IPS DF 4.7 (cell line): Measurements from ENCODE around the gene ANGPT4.
A peak's percentile ranks its signal among the peaks of the same experiment; 100 is the strongest.
"Not testable (repeated sequence)": the region's sequence is repeated elsewhere in the genome, so short reads cannot be mapped to it uniquely, and the experiment has no call there.

Experiments used
- DNase-seq: peaks from one replicate; pipeline ENCODE4 v3.0.0-alpha.2; 2013; ENCODE audit warnings: low spot score; ENCODE audit errors: extremely low read depth

The ANGPT4 gene

GRCh38 chr20:845226-845868, 70.8 kb downstream of the ANGPT4 start:
- no peak for DNase-seq

GRCh38 chr20:844473-845225, 71.5 kb downstream of the ANGPT4 start:
- DNase-seq = no peak

DNA sequence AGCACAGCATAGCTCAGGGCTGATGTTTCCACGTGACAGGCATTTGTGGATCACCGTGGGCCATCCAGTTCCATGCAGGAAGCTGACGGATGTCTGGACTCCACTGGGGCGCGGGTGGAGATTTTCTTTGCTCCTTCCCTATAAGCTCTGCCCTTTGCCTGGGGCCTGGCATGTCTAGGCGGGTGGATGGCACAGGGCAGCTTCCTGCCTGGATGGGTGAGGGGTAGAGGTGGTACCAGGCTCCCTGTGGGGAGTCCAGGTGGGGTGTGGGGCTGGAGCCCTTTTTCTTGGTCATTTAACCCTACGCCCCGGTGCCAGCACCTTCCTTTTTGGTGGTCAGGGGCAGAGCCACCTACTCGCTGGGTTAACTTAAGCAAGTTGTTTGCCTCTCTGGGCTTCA, 72.2 kb downstream of the ANGPT4 start:
- no peak for DNase-seq

- DNase-seq = no peak
Measured at GRCh38 chr20:842547-842940, 73.6 kb downstream of the ANGPT4 start.

- DNase-seq = no peak
Measured at GRCh38 chr20:841568-842546, 74.3 kb downstream of the ANGPT4 start.

GRCh38 chr20:840858-841567, 75.1 kb downstream of the ANGPT4 start:
- no peak for DNase-seq

GRCh38 chr20:840503-840857, 75.7 kb downstream of the ANGPT4 start:
- no peak for DNase-seq

DNA sequence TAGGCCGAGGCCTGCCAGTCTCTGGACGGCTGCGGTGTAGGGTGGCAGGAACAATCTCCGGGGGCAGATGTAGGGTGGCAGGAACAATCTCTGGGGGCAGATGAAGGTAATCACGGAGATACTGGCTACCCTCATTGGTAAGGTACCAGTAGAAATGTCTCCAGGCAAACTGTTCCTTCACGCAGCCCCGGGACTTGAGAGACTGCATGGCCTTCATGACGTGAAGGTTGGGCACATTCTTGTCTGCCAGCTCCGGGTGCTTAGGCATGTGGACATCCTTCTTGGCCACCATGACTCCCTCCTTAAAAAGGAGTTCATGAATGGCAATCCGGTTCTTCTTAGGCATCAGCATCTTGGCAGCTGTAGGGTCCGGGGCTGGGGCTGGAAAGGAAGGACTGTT, 76.5 kb downstream of the ANGPT4 start:
- no peak for DNase-seq

GRCh38 chr20:839015-839414, 77.1 kb downstream of the ANGPT4 start:
- no peak for DNase-seq

DNA sequence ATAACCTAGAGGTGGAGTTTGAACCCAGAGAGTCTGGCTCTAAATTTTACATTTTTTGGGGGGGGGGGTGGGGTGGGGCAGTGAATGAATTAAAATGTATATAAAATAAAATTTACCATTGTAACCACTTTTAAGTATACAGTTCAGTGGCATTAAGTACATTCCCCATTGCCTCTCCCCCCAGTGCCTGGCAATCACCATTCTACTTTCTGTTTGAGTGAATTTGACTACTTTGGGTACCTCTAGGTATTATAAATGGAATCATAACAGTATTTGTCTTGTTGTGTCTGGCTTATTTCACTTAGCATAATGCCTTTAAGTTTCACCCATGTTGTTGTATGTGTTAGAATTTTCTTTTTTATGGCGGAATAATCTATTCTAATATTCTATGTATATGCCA, 79.9 kb downstream of the ANGPT4 start:
- no peak for DNase-seq

- no peak for DNase-seq
Measured at GRCh38 chr20:835608-836045, 80.5 kb downstream of the ANGPT4 start.

GRCh38 chr20:834151-834746, 81.9 kb downstream of the ANGPT4 start:
- no peak for DNase-seq

DNA sequence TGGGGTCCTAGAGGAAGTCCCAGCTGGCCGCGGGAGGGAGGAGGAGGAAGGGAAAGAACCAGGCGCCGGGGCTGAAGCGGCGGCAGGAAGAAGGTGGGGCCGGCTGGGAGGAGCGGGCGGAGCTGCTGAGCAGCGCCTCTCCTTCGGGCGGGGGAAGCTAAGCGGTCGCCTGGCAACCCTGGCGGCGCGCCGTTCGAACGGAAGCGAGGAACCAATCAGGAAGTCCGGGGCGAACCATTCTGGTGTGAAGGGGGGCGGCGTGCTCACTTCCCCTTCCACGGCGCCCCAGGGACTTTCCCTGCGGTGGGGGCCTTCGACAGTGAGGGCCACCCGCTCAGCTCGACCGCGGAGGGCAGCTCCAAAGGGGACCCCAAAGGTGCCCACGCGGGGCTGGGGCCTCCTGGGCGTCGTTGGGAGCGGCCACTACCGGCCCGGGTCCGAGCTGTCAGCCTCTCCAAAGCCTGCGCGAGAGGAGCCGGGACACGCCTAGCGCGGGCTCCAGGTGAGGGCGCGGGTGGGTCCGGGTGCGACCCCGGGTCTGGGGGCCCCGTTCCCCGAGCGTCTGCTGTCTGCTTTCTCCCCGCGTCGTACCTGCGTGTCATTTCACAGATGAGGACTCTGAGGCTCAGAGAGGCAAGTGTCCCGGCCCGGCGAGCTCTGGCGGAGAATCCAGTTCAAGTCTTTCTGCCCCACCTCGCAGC, 82.5 kb downstream of the ANGPT4 start, which contains the start of gene FAM110A:
TSS of gene FAM110A (plus strand) at position 266 of the 701 bp plus-strand sequence. CDS start 11,090 bp downstream, outside the sequence.
- peak; percentile 68 for DNase-seq

- no peak for DNase-seq
Measured at GRCh38 chr20:833121-833449, 83.0 kb downstream of the ANGPT4 start.

DNA sequence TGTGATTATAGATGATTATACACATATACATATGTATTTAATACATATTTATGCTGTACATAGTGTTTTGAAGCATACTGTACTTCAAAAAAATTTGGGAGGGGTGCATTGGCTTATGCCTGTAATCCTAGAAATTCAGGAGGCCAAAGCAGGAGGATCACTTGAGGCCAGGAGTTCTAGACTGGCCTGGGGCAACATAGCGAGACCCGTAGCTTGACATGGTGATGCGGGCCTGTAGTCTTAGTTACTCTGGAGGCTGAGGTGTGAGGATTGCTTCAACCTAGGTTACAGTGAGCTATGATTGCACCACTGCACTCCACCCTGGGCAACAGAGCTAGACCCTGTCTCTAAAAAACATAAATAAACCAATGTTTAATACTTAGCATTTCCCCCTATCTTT, 84.2 kb downstream of the ANGPT4 start:
- DNase-seq = no peak

DNA sequence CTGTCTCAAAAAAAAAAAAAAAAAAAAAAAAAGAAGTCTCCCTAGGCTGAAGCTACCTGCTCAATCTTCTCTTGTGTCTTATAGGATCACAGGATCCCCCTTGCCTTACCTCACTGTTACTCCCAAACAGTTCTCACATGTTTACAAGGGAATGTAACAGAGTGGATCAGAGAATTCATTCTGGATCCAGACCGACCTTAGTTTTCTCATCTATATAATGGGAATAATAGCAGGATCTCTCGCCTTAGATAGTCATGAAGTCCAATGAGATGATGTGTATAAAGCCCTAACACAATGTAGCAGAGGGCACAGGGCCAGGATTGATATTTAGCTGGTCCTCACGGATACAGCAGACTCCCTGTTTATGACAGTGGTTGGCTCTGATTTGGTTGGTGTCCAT, 84.9 kb downstream of the ANGPT4 start:
- no peak for DNase-seq

DNA sequence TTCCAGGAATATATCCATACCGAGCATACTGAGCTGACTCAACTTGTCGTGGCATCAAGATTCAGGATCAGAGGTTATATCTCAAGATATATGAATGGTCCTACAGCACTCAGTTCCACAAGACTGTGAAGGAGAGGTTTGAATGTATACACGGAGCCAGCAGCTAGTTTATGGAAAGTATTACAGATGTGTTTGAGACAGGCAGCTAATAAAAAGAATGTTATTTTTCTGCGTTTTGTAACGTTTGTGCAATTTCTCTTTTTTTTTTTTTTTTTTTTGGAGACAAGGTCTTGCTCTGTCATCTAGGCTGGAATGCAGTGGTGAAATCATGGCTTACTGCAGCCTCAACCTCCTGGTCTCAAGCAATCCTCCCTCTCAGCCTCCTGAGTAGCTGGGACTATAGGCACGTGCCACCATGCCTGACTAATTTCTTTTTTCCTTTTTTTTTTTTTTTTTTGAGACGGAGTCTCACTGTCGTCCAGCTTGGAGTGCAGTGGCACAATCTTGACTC, 86.1 kb downstream of the ANGPT4 start:
- no peak for DNase-seq

DNA sequence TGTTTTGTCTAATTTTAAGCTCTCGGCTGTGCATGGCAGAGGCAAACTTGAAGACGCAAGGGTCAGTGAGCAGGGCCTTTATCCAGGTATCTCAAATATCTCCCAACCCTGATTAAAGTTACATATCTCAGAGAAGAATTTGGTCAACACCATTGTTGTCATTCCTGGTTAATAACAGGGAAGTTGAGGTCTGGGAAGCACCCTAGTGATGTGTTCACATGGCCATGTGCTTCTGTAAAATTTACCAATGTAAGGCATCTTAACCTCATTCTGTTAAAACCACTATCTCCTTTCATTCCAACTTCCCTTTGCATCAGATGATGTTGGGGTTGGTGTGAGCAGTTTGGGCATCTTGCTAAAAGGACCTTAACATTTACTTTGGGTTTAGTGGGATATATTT, 86.6 kb downstream of the ANGPT4 start:
- DNase-seq = no peak

DNA sequence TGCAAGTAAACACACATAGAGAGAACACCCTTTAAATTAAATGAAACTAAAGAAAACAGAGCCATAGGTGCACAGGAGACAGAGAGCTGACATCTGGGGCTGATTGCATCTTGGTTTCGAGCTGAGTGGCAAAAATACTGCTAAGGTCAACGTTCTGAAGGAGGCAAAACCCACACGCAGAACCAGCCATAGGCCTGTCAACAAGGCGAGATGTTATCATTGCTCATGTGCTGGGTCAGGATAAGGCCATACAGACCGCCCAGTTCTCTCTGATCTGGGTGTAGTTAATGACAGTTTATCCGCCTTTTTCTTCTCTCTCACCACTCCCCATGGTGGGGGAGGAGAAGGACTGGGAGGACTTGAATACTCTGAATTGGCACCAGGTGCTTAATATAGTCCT, 87.1 kb downstream of the ANGPT4 start:
- no peak for DNase-seq

DNA sequence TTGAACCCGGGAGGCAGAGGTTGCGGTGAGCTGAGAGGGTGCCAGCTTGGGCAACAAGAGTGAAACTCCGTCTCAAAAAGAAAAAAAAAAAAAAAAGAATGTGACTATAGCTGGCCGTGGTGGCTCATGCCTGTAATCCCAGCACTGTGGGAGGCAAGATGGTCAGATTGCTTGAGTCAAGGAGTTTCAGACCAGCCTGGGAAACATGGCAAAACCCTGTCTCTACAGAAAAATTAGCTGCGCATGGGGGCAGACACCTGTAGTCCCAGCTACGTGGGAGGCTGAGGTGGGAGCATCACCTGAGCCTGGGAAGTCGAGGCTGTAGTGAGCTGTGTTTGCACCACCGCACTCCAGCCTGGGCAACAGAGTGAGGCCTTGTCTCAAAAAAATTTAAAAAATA, 88.2 kb downstream of the ANGPT4 start:
- DNase-seq = not testable (repeated sequence)
